Fibroblast of skin of scalp (primary cell): Measurements from ENCODE around the gene YY1AP1.
"Not testable (repeated sequence)": the region's sequence is repeated elsewhere in the genome, so short reads cannot be mapped to it uniquely, and the experiment has no call there.

Source experiments
- DNase-seq: peaks from one replicate; pipeline ENCODE4 v3.0.0-alpha.2; 2013

YY1AP1 gene

GRCh38 chr1:155695072-155695471 is 6.5 kb upstream of the YY1AP1 start:
- no peak for DNase-seq

DNA sequence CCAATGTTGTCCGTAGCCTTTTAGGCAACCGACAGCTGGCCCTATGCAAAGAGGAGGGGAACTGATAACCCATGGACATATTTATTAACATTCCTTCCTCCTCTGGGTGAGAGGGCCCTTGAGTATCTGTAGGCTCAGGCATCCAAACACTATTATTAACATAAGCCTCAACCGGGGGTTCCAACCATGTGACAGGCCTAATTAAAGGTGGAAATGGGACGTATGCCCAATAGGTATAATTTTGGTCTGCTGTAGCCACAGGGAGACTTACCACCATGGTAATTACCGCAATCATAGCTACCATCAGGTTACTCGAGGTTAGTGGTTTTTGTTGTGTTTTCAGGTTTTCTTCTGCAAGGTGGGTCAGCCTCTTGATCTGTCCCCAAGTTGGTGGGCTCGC is 5.6 kb upstream of the YY1AP1 start:
- DNase-seq: no peak

DNA sequence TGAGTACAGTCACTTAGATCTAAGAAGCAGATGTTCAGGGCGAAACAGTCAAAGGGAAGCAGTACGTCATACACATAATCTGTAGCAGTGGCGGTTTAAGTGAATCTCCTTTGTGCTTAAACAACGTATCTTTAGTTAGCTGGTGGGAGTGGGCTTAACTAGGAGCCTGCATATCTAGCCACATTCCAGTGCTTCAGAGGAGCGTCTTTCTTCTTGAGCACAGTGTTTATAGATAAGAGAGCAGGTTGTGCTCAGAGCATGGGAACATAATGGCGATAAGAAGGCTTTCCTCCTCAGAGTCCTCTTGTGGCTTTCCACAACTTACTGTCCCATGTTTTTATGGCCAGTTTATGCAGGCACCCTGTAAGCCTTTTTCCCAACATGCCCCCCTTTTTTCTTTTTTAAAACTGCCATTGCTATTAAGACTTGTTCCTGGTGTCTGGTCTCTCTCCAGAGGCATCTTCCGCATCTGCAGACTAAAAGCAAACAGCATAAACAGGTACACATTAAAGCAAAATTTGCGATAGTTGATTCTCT is 3.5 kb upstream of the YY1AP1 start:
- no peak for DNase-seq

GRCh38 chr1:155689081-155689607 is 570 bp upstream of the YY1AP1 start, which contains the start of gene DAP3:
Gene DAP3 (plus strand): TSS chr1:155689091. CDS start chr1:155709780, 20,689 bp downstream.
- not testable (repeated sequence) for DNase-seq

GRCh38 chr1:155687705-155688323 is 760 bp downstream of the YY1AP1 start:
- DNase-seq: not testable (repeated sequence)

DNA sequence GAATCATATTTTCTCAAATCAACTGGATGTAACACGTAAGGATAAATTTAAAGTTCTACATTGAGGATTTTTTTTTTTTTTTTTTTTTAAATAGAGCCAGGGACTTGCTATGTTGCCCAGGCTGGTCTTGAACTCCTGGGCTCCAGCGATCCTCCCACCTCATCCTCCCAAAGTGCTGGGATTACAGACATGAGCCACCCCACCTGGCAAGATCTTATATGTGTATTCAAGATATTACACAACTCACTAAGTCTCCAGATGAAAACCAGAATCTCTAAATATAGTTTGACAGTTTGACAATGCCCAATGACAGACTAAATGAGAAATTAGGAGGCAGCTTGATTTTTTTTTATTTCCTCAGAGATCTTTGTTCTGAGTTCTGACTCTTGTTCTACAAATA is 6.8 kb downstream of the YY1AP1 start:
- DNase-seq: no peak

DNA sequence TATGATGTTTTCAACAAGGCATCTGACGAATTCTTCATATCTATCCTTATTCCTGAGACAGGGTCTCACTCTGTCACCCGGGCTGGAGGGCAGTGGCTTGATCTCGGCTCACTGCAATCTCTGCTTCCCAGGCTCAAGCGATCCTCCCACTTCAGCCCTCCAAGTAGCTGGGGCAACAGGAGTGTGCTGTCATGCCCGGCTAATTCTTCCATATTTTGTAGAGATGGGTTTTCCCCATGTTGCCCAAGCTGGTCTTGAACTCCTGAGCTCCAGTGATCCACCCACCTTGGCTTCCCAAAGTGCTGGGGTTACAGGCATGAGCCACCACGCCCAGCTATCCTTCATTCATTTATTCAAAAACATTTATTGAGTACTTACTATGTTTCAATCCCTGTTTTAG is 8.0 kb downstream of the YY1AP1 start:
- no peak for DNase-seq

DNA sequence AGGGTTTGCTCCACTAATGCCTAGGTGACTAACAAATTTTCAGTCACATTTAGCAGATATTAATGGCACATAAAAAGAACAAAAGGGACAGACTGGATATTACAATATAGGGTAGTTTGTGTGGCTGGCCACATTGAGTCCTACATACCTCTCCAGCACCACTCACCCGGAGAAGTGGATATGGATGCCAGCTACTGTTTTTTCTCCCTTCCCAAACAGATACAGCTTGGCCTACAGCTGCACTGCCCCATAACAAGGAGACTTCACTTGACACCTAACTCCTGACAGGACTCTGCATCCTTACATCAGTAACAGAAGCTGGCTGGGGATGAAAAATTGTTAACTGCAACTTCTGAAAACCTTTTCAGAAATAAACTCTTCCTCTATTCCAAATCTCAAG is 9.6 kb downstream of the YY1AP1 start:
- DNase-seq: not testable (repeated sequence)

GRCh38 chr1:155678027-155678426 is 10.5 kb downstream of the YY1AP1 start:
- no peak for DNase-seq

DNA sequence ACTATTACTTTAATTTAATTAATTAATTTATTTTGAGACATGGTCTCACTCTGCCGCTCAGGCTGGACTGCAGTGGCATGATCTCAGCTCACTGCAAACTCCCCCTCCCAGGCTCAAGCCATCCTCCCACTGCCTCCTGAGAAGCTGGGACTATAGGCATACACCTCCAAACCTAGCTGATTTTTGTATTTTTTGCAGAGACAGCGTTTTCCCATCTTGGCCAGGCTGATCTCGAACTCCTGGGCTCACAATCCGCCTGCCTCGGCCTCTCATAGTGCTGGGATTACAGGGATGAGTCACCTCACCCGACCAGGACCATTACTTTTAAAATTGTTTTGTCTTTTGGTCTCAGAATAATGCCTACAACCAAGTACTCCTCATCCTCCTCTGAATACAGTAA is 15.6 kb downstream of the YY1AP1 start:
- no peak for DNase-seq

- DNase-seq: no peak
Measured at GRCh38 chr1:155671750-155672149, 16.8 kb downstream of the YY1AP1 start.

- no peak for DNase-seq
Measured at GRCh38 chr1:155669233-155670162, 19.1 kb downstream of the YY1AP1 start.

DNA sequence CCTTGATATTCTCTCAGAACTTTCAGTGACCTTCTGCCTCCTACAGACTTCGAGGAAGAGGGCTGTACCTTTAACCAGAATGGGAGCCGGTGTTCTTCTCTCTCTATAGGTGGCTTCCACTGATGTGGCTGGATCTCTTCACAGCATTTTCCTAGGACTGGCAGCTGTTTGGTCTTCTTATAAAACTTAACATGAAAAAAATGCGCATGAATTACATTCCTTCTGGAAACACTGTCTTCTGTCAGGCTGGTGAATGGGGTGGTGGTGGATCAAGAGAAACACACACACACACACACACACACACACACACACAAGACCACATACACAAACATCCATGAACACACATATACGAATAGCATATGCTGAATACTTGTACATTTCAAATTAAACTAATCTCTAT is 27.3 kb downstream of the YY1AP1 start:
- not testable (repeated sequence) for DNase-seq

DNA sequence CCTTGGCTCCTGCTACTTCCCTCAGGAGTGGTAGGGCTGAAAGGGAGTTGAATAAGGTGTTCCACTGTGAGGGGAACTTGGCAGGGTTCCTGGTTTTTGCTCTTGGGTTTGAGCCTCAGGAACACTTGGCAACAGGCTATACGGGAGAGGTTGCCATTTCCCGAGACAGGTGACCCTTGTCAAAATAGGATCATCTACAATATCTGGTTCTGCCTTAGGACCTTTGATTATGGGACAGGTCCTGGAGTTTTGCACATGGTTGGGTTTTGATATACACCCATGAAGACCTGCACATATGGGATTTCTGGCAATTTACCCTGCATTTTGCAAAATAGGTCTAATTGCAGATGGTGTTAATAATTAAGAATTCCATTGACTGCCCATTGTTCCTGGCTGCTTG is 31.1 kb downstream of the YY1AP1 start:
- no peak for DNase-seq

DNA sequence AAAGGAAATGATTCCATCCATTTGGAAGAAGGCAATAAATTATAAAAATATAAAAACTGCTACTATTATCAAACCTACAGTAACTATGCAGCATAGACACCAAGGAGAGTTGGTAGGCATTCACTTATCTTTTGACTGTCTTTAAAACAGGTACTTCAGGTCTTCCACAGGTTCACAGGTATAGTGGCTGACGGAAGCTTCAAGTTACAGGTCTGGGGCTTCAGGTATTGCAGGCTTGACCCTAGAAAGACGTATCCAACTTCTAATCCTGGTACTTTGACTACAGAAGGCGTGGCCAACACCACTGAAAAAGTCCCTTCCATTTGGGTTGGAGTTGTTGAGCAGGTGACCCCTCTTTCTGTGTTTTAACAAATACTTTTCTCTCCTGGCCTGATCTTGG is 35.6 kb downstream of the YY1AP1 start:
- no peak for DNase-seq

DNA sequence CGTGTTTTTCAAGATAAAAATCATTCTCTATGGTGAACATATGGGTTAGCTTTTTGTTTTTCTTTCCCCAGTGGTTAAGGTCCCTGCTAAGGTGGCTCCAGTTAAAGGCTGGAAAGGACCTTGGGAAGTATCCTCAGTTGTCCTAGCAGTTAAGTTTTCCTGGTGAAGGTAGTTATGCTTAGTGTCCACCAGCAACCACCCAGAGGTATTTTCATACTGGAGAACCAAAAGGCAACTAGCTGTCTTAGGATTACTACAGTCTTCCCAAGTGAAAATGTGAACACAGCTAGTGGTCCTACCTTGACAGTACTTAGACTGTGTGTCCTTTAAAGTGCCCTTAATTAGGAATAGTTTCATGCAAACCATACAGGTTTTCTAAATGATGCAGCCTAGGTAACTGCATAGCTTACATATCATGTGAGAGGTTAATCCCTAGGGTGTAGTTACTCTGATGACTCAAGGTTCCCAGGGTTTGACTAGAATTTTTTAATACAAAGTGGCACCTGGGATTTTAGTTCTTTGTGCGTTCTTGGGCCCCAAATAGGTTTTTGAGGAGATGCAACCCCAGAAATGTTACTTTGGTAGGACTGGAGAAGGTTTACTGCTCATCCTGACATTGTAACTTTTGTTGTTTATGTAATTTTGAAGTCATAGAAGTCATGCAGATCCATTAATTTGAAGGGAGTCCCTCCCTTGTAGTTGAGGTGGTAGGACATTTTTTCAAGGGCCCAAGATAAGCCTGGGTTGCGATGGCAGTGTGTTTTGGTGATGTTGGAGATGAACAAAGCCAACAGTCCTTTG is 36.5 kb downstream of the YY1AP1 start:
- no peak for DNase-seq

DNA sequence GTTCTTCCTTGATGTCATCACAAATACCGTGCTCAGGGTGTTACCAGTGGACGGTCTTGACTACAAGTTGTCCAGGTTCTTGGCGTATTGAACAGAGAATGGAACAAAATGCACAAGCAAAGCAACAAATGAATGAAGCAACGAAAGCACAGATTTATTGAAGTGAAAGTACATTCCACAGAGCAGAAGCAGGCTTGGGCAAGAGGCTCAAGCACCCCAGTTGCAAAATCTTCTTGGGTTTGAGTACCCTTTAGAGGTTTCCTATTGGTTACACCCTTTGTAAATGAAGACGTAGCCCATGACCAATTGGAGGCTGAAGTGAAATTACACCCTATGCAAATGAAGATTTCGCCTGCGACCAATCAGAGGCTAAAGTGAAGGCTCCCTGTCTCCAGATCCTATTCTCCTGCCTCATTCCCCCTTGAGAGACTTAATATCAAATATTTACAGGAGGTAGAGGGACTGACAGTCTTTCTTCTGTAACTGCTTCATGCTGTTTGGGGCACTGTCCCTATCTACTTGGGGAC is 38.3 kb downstream of the YY1AP1 start:
- no peak for DNase-seq

DNA sequence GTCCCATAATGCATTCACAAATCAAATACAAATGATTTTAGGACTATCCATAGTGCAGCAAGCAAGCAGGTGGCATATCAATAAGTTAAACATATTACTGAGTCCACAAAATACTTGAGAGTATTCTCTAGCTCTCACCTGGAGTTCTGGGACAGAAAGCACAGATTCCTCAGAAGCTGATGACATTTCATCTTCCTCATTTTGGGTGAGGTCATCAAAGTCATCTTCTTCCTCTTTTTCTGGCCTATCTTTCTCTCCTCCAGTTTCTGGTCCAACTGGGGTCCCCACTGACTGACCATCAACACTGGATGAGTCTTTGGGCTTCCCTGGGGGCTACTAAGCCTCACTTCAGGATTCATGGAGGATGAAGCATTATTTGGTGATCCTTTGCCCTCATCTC is 38.9 kb downstream of the YY1AP1 start:
- no peak for DNase-seq

DNA sequence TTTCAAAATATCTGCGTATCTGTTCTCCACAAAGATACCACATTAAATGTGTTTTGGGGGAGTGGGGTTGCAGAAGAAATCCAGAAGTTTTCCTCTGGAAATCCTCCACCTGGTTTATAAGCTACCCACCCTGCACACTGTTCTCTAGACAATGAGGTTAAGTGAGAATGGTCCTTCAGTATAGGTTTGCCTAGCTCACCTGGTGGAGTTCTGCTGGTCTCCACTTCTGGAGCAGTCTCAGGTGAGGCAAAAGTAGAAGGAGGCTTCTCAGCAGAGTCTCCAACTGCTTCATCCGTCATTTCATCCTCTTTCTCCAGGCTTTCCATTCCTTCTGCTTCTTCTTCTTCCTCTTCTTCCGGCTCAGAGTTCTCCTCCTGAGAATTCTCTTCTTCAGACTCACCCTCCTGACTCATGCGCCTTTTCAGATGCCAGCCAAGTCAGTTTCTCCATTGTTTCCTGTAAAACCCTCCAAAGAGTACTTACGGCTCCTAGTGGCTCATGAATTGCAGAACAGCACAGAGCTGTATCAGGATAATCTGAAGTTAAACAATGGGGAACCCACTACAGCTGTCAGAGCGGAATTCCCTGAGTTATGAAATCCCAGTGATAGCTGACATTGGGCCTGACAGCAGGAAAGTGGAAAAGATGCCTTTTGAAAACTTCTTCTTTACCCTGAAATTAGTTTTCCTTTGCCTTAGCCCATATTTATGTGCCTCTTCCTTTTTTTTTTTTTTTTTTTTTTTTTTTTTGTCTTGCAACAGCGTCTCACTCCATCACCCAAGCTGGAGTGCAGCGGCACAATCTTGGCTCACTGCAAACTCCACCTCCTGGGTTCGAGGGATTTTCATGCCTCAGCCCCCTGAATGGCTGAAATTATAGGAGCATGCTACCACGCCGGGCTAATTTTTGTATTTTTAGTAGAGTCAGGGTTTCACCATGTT is 40.1 kb downstream of the YY1AP1 start:
- peak; percentile 89 for DNase-seq

- peak; percentile 16 for DNase-seq
Measured at GRCh38 chr1:155646307-155646706, 42.3 kb downstream of the YY1AP1 start.

DNA sequence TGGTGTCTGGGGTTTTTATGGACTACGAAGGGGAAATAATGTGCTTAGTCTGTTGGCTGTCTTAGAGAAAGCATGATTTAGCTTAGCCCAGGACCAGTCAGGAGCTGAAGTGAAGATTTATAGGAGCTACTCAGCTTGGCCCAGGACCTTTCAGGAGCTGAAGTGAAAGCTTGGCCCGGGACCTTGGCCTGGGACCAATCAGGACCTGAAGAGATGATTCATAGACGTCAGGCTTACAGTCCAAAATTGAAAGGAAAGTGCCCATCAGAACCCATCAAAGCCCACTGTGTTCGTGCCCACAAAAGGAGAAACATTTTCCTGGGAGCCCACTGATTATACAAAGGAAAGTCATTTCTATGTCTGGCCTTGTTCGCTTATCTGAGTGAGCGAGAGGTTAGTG is 42.9 kb downstream of the YY1AP1 start:
- DNase-seq: no peak
